IPS-NIHi11 (cell line): ENCODE measurements around the gene FAM136A.
"Not testable (repeated sequence)": the region's sequence is repeated elsewhere in the genome, so short reads cannot be mapped to it uniquely, and the experiment has no call there.

Experiments used
- DNase-seq: peaks from one replicate; pipeline ENCODE4 v3.0.0; 2012; ENCODE audit warnings: mixed read lengths, low spot score

Gene FAM136A

GRCh38 chr2:70301344-70302194 is at the start of gene FAM136A:
Gene FAM136A, minus strand, starts transcription at chr2:70302067. Its CDS starts 56 bp downstream, at chr2:70302011.
- peak; percentile 94 for DNase-seq

- DNase-seq: no peak
Observed at GRCh38 chr2:70349921-70350685, 48.2 kb upstream of the FAM136A start.

- no peak for DNase-seq
Observed at GRCh38 chr2:70347831-70348230, 46.0 kb upstream of the FAM136A start.

GRCh38 chr2:70344195-70344594 is 42.3 kb upstream of the FAM136A start:
- no peak for DNase-seq

GRCh38 chr2:70341477-70341765 is 39.6 kb upstream of the FAM136A start:
- DNase-seq: no peak

DNA sequence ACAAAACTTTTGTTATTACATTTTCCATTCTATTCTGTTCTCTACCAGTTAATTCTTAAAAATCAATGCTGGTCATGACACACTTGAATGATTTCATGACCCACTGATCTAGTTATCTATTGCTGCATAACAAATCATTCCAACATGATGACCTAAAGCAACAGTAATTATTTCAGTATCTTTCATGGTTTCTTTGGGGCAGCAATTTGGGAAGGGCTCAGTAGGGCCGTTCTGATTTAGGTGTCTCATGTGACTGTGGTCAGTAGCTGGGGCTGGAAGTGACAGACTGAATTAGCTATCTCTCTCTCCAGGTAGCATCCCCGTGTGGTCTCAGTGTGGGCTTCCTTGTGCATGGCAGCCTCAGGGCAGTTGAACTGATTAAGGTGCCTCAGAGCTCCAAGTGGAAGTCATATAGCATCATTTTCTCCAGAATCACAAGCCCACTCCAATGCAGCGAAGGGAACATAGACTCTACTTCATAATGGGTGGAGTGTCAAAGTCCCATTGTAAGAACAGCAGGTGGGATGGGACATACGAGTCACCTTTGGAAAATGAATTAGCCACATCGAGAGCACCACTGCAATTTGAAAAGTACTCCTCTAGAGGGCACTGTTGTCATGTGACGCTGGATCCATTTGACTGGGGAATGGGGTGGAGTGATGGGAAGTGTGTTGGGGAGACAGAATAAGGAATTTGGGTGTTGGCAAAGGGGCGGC is 39.1 kb upstream of the FAM136A start:
- peak; percentile 88 for DNase-seq

- no peak for DNase-seq
Observed at GRCh38 chr2:70340075-70340474, 38.2 kb upstream of the FAM136A start.

DNA sequence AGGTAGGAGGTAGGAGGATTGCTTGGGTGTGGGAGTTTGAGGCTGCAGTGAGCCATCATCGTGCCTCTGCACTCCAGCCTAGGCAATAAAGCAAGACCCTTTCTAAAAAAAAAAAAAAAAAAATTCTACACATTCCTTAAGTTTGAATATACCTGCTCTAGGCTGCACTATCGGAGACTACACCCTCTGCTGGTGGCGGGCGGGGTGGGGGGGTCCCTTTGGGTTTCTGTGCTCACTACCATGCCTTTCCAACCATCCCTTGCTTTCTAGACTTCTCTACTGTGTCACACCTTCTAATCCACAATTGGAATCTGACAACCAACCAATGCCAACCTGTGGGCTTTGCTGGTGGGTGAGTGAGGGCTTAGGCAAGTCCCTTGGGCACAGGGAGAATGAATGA is 34.7 kb upstream of the FAM136A start:
- DNase-seq: no peak

GRCh38 chr2:70331012-70331411 is 29.1 kb upstream of the FAM136A start:
- no peak for DNase-seq

DNA sequence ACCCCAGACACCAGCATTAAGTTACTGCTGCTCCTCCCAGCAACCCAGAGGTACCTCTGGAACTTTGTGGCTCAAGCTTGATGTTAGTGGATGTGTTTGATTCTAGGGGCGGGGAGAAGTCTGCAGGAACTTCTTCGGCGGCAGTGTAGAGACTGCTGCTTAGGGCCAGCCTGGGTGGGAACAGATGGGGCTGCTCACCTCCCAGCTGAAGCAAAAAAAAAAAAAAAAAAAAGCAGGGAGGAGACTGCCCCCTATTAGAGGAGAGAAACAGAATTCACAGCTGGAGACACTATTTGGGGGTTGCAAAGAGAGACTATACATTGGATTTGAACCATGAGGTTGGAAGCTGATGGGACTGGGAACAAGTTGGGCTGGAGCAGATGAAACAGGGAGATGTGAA is 28.6 kb upstream of the FAM136A start:
- DNase-seq: no peak

GRCh38 chr2:70328921-70329561 is 27.2 kb upstream of the FAM136A start:
- peak; percentile 65 for DNase-seq

- DNase-seq: no peak
Observed at GRCh38 chr2:70325875-70326274, 24.0 kb upstream of the FAM136A start.

DNA sequence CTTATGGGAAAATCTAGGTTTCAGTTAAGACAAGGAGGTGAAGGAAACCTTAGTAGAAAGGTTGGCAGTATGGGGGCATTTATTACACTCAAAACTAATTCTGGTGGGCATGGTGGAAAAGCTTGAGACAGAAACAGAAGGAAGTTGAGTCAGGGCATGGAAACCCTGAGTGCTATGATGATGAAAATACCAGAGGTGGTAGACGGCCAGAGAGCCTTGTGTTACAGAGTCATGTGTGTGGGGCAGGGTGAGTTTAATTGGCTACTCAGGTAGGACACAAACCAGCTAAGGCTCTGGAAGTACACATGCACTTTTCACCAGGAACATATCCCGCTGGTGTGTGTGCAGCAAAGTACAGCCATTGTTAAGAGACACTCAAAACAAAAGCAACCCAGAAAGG is 20.7 kb upstream of the FAM136A start:
- DNase-seq: no peak

- DNase-seq: no peak
Observed at GRCh38 chr2:70321370-70321769, 19.5 kb upstream of the FAM136A start.

DNA sequence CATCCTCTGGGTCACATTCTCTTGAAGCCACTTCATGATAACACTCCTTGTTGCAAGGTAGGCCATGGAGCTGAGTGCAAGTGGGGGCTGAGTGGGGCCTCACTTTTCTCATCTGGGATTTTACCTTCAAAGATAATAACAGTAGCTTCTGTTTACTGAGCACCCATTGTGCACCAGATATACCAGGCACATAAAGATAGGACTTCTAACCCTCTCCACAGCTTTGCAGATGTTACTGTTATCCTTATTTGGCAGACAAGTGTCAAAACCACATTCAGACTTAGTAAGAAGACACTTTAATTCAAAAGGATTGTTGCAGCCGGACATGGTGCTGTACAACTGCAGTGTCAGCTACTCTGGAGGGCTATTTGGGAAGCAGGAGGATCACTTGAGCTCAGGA is 12.8 kb upstream of the FAM136A start:
- no peak for DNase-seq

- no peak for DNase-seq
Observed at GRCh38 chr2:70312560-70312959, 10.7 kb upstream of the FAM136A start.

- no peak for DNase-seq
Observed at GRCh38 chr2:70310899-70311298, 9.0 kb upstream of the FAM136A start.

DNA sequence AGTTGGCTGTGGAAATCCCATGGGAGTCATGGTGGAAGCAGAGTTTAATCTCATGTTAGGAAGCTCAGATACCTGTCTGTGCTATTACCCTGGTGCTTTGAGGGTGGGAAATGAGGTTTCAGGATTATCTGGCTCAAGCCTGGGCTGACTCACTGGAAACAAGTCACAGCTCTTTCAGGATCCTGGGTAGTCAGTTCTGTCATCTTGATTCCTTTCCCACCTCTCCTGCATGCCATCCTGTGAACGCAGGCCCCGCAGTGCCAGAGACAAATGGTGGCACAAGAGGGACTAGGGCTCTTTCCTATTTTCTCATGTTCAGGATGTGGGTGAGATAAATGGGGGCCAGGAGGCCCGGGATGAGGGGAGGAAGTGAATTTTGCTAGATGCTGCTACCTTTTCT is 3.7 kb upstream of the FAM136A start:
- no peak for DNase-seq

DNA sequence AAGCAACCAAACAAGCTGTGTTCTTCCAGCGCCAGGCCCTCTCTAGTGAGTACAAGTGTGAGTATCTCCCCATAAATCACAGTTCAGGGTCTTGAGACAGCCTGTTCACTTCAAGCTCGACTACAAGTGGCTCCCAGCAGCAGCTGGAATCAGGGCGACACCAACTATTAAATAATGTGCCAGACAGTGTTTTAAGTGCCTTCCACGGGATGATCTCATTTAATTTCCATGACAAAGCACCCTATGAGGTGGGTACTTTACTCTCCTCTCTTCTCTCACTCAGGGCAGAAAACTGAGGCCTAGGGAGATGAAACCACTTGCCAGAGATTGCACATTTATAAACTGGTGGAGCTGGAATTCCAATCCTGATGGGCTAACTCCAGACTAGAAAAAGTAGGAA is 2.6 kb upstream of the FAM136A start:
- DNase-seq: no peak

DNA sequence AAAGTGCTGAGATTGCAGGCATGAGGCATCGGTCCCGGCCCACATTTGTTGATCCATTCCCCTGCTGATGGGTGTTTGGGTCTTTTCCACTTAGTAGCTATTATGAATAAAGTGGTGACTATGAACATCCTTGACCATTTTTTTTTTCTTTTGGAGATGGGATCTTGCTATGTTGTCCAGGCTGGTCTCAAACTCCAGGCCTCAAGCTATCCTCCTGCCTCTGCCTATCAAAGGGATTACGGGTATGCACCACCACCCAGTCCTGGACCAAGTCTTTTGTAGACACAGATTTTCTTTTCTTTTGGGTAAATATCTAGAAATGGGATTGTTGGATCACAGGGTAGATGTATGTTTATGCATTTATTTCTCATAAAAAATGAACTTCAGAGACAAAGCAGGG is 1.3 kb upstream of the FAM136A start:
- no peak for DNase-seq

- not testable (repeated sequence) for DNase-seq
Observed at GRCh38 chr2:70302195-70302546, 304 bp upstream of the FAM136A start.

- no peak for DNase-seq
Observed at GRCh38 chr2:70300771-70301343, 1.0 kb downstream of the FAM136A start.
